IMR-90 (cell line): ENCODE measurements around the gene MFNG. TPM values are rescaled to one million over a fixed set of nuclear protein-coding genes. Genes with fewer than 3 reads are reported as not detected.

Source experiments
- ATAC-seq: fragments of 200-7000 bp; cut with Tn5 transposase; 2 replicates; pipeline ENCODE4 v1.9.1; 2020; ENCODE audit warnings: low read depth, mild to moderate bottlenecking, moderate library complexity
- BruUV-seq: library from RNA; stranded (reverse); fragments of 400-500 nt; replicated peaks from 2 replicates; lab custom pipeline; 2021; lab: Mats Ljungman, UMichigan
- CTCF ChIA-PET: fragments of 300-600 bp; formaldehyde crosslinking; extraction: SDS; loops from one replicate; lab custom pipeline; 2021; ENCODE audit warnings: antibody characterized with exemption; lab: Yijun Ruan, JAX
- POLR2A ChIA-PET: fragments of 300-600 bp; sonication (Branson Sonifier 250); formaldehyde crosslinking; loops from one replicate; lab custom pipeline; 2022; ENCODE audit warnings: antibody characterized with exemption; ENCODE audit not compliant: unreplicated experiment; lab: Charles Lee
- DNase-seq: peaks from one replicate; pipeline ENCODE4 v3.0.0; 2013
- H2AFZ ChIP-seq: replicated peaks from 2 replicates; pipeline ENCODE3; 2013; ENCODE audit warnings: low read length, mild to moderate bottlenecking; ENCODE audit not compliant: poor library complexity
- H2AK5ac ChIP-seq: 2 replicates; pipeline ENCODE4 v1.6.1; 2013; ENCODE audit warnings: low read depth, low read length, inconsistent platforms
- H2AK9ac ChIP-seq: replicated peaks from 2 replicates; pipeline ENCODE3; 2013; ENCODE audit warnings: mild to moderate bottlenecking, low read depth, low read length, moderate library complexity; ENCODE audit not compliant: poor library complexity
- H2BK120ac ChIP-seq: 2 replicates; pipeline ENCODE4 v1.6.1; 2013; ENCODE audit warnings: low read depth, low read length, inconsistent platforms
- H2BK15ac ChIP-seq: 3 replicates; pipeline ENCODE4 v1.6.1; 2013; ENCODE audit warnings: low read depth, low read length, inconsistent platforms
- H2BK20ac ChIP-seq: 2 replicates; pipeline ENCODE4 v1.6.1; 2013; ENCODE audit warnings: low read depth, mild to moderate bottlenecking, inconsistent platforms, low read length, moderate library complexity
- H2BK5ac ChIP-seq: 2 replicates; pipeline ENCODE4 v1.6.1; 2013; ENCODE audit warnings: mild to moderate bottlenecking, low read depth, low read length, inconsistent platforms; ENCODE audit not compliant: poor library complexity, severe bottlenecking
- H3K14ac ChIP-seq: replicated peaks from 2 replicates; pipeline ENCODE4 v1.6.1; 2013; ENCODE audit warnings: low read depth, low read length, inconsistent platforms
- H3K18ac ChIP-seq: 2 replicates; pipeline ENCODE4 v1.6.1; 2013; ENCODE audit warnings: low read depth, low read length, control low read depth
- H3K23ac ChIP-seq: 2 replicates; pipeline ENCODE4 v1.6.1; 2013; ENCODE audit warnings: low read depth, low read length, inconsistent platforms
- H3K27ac ChIP-seq: 2 replicates; pipeline ENCODE4 v1.5.1; 2013; ENCODE audit warnings: mild to moderate bottlenecking, control low read depth, low read length; ENCODE audit not compliant: insufficient read depth
- H3K27me3 ChIP-seq: 2 replicates; pipeline ENCODE4 v1.6.1; 2013; ENCODE audit warnings: low read length; ENCODE audit not compliant: control insufficient read depth, insufficient read depth
- H3K36me3 ChIP-seq: 2 replicates; pipeline ENCODE4 v1.6.1; 2013; ENCODE audit warnings: low read length, mixed read lengths; ENCODE audit not compliant: control insufficient read depth, insufficient read depth
- H3K4ac ChIP-seq: 2 replicates; pipeline ENCODE4 v1.6.1; 2013; ENCODE audit warnings: low read depth, low read length, inconsistent platforms
- H3K4me1 ChIP-seq: 2 replicates; pipeline ENCODE4 v1.6.1; 2013; ENCODE audit warnings: low read length, mixed read lengths; ENCODE audit not compliant: control insufficient read depth, insufficient read depth
- H3K4me2 ChIP-seq: 2 replicates; pipeline ENCODE4 v1.6.1; 2013; ENCODE audit warnings: low read depth, mild to moderate bottlenecking, control low read depth, low read length, moderate library complexity
- H3K4me3 ChIP-seq: 2 replicates; pipeline ENCODE4 v1.5.1; 2013; ENCODE audit warnings: low read depth, mild to moderate bottlenecking, control low read depth, low read length, moderate library complexity; ENCODE audit not compliant: insufficient read depth
- H3K56ac ChIP-seq: 2 replicates; pipeline ENCODE4 v1.6.1; 2013; ENCODE audit warnings: low read length, inconsistent platforms; ENCODE audit not compliant: insufficient read depth; ENCODE audit errors: extremely low read depth
- H3K79me1 ChIP-seq, 2 experiments: 2 replicates each; pipeline ENCODE4 v1.6.1; 2013; ENCODE audit warnings: low read length in 2 of 2, inconsistent platforms in 1 of 2, low read depth in 1 of 2
- H3K9ac ChIP-seq: 2 replicates; pipeline ENCODE4 v1.6.1; 2013; ENCODE audit warnings: low read depth, low read length, control low read depth
- H3K9me1 ChIP-seq: 2 replicates; pipeline ENCODE4 v1.6.1; 2013; ENCODE audit warnings: low read length, inconsistent platforms; ENCODE audit not compliant: insufficient read depth
- H3K9me3 ChIP-seq: 2 replicates; pipeline ENCODE4 v1.6.1; 2013; ENCODE audit warnings: low read length; ENCODE audit not compliant: control insufficient read depth, insufficient read depth
- H4K20me1 ChIP-seq: 2 replicates; pipeline ENCODE4 v1.6.1; 2013; ENCODE audit warnings: low read length, inconsistent platforms; ENCODE audit not compliant: insufficient read depth
- H4K5ac ChIP-seq: 2 replicates; pipeline ENCODE4 v1.6.1; 2013; ENCODE audit warnings: mild to moderate bottlenecking, low read depth, low read length, control low read depth
- H4K8ac ChIP-seq, 2 experiments: 2 replicates each; pipeline ENCODE4 v1.6.1; 2013; ENCODE audit warnings: low read depth in 2 of 2, low read length in 2 of 2, control low read depth in 1 of 2, inconsistent platforms in 1 of 2
- H4K91ac ChIP-seq: 2 replicates; pipeline ENCODE4 v1.6.1; 2013; ENCODE audit warnings: low read depth, low read length, inconsistent platforms; ENCODE audit not compliant: insufficient read depth
- CTCF ChIP-seq: conservative IDR thresholded peaks from 2 replicates; pipeline ENCODE4 v1.5.1; 2012; ENCODE audit warnings: mild to moderate bottlenecking, low read depth, low read length, improper control_type of control experiment
- MAZ ChIP-seq: IDR thresholded peaks from 2 replicates; pipeline ENCODE4 v1.6.1; 2012; ENCODE audit warnings: low read depth, mild to moderate bottlenecking, low read length, improper control_type of control experiment, moderate library complexity, borderline replicate concordance
- WGBS, 2 experiments: methylation state at CpG; one replicate each; pipeline versions ENCODE4 v1.1.5 to v1.1.7; 2013; ENCODE audit warnings: missing lambda C conversion rate in 2 of 2; ENCODE audit not compliant: insufficient read length in 1 of 2; ENCODE audit errors: extremely low coverage in 2 of 2; 5-methylcytosine and 5-hydroxymethylcytosine counted together
- dilution Hi-C: fragments of 300-500 bp; cut with HindIII; formaldehyde crosslinking; loops from one replicate; pipeline ENCODE4 v1.14.3; 2018; ENCODE audit warnings: low sequenced_read_pairs; ENCODE audit not compliant: unreplicated experiment
- in situ Hi-C: fragments of 300-500 bp; cut with MboI; formaldehyde crosslinking; loops from 3 replicates; pipeline ENCODE4 v1.14.3; 2019; ENCODE audit warnings: low sequenced_read_pairs, inconsistent platforms, mixed read lengths
- intact Hi-C: fragments of 100-400 bp; cut with micrococcal nuclease; formaldehyde crosslinking; loops from 2 replicates; pipeline ENCODE4 v1.10.0; 2022
- polyA plus RNA-seq, 3 experiments: library from polyadenylated mRNA; depleted of rRNA; stranded (reverse); fragments of >200 nt; gene quantifications; 2 replicates each; pipeline ENCODE4 v1.2.3, GENCODE V29; 2012; ENCODE audit warnings: low replicate concordance in 1 of 3
- total RNA-seq: library from RNA; depleted of rRNA; stranded (reverse); fragments of >200 nt; gene quantifications from 2 replicates; pipeline ENCODE4 v1.2.3, GENCODE V29; 2012

The MFNG gene
- total and polyA plus RNA-seq, 2 of the 4 experiments (the other 2 are of a cell fraction) = 0.15 TPM; not detected in 1

GRCh38 chr22:37498289-37498909 is 12.2 kb upstream of the MFNG start:
- no peaks in the 10 kb centered on the region for H3K27me3 ChIP-seq
- H3K4ac ChIP-seq = peak overlapping the region; percentile 78
- peak overlapping the region; percentile 67; the same call in 1 of the 3 replicates for H2BK15ac ChIP-seq
- H4K20me1 ChIP-seq = peaks cover 3% of the 10 kb centered on the region; the same call in 1 of the 2 replicates
- peaks cover 8% of the 10 kb centered on the region; the same call in 1 of the 2 replicates for H3K36me3 ChIP-seq
- peak overlapping the region; percentile 37 to 88; a peak in 1 of 4 replicates for H4K8ac ChIP-seq
- in situ Hi-C loops = no loop called here
- H2AFZ ChIP-seq = peak overlapping the region; percentile 40
- H2BK20ac ChIP-seq = peak overlapping the region; percentile 67; the same call in 1 of the 2 replicates
- no peak overlapping the region for H3K18ac ChIP-seq
- DNase-seq (no peak), ATAC-seq (no peak)
- peak overlapping the region; percentile 83 for H2BK120ac ChIP-seq
- peaks cover 0 to 19% of the 10 kb centered on the region in 2 experiments; a peak in 2 of 4 replicates for H3K79me1 ChIP-seq
- no peak overlapping the region for H2BK5ac ChIP-seq
- H3K4me3 ChIP-seq = no peak overlapping the region
- 74% methylated on average over 5 of the region's 15 CpGs; no CpG with 5 or more reads in 1 of the 2 experiments for WGBS, 2 experiments
- no peaks in the 10 kb centered on the region for H3K9me3 ChIP-seq
- H3K14ac ChIP-seq = peak overlapping the region; percentile 35; the same call in 1 of the 2 replicates
- H3K23ac ChIP-seq = no peak overlapping the region
- peak overlapping the region; percentile 74 for H4K91ac ChIP-seq
- peaks cover 17% of the 10 kb centered on the region for H3K9me1 ChIP-seq
- no TSS peak for BruUV-seq
- no peak overlapping the region for H3K9ac ChIP-seq
- intact Hi-C loops = no loop called here
- H2AK5ac ChIP-seq = peak overlapping the region; percentile 89
- dilution Hi-C loops = no loop called here
- ChIA-PET POLR2A (no interaction called here), CTCF (interaction anchor here (0.6 kb wide), 2 partner anchors 77 to 251 kb away, joined by 3 read pairs; no protein-coding TSS in a partner anchor)
- TF ChIP-seq CTCF (peak; percentile 17; the same call in 1 of the 2 replicates), MAZ (no peak)
- H3K4me1 ChIP-seq = peaks cover 24% of the 10 kb centered on the region
- H4K5ac ChIP-seq = 0 out of 2 replicates have a peak overlapping the region, but pooled peaks have one; percentile 13
- no peak overlapping the region; the same call in 1 of the 2 replicates for H3K27ac ChIP-seq
- H3K4me2 ChIP-seq = no peak overlapping the region
- no peak overlapping the region for H3K56ac ChIP-seq
- peak overlapping the region; percentile 71 for H2AK9ac ChIP-seq
